Germinal center (tissue), 1 donor: ENCODE results near the gene C1S.
A peak's percentile ranks its signal among the peaks of the same experiment; 100 is the strongest.
"Not testable (repeated sequence)": the region's sequence is repeated elsewhere in the genome, so short reads cannot be mapped to it uniquely, and the experiment has no call there.

ENCODE experiments used
- DNase-seq: peaks from one replicate; pipeline ENCODE4 v3.0.0; 2012; ENCODE audit warnings: mixed read lengths, low spot score

The C1S gene

DNA sequence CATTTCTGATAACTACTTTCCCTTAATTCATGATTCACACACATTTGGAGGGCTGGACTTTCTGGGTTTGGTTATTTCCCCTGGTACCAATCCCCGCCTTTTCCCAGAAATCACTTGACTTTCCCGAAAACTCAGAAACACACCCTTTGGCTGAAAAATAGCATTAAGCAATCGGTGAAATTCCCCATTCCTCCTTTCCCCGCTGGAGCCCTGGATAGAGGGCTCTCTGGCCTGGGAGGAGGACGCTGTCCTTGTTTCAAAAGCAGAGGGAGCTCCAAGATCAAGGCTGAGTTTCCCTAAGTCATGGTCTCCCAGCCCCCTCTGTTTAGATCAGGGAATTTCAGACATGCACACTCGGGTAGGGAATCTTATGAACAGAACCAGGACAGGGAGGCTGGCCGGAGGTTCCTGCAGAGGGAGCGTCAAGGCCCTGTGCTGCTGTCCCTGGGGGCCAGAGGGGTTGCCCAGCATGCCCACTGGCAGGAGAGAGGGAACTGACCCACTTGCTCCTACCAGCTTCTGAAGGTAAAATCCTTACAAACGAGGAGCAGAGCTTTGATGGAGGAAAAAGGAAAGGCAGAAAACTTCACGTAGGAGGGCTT is at the start of gene C1S:
C1S (plus strand) TSS at position 366 of the 602 bp plus-strand sequence. CDS start 1,195 bp downstream, outside the sequence.
- DNase-seq: no peak

GRCh38 chr12:7011398-7011797 is 49.1 kb upstream of the C1S start:
- DNase-seq: not testable (repeated sequence)

GRCh38 chr12:7012024-7012607 is 48.4 kb upstream of the C1S start:
- DNase-seq: no peak

DNA sequence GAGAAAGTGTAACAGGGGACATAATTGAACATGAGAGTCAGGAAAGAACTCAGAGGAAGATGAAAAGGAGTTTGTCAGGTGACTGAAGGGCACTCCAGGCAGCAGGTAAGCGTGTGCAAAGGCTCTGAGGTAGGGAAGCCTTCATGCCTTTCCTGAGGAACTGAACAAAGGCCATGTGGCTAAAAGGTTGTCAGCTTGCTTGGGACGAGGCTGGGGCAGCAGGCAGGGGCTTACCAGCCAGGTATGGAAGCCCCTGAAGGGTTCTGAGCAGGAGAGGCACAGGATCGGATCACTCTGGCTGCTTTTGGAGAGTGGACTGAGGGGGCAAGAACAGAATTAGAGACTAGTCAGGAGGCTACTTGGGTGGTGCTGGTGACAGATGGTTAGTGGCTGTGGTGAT is 47.4 kb upstream of the C1S start:
- DNase-seq: no peak

DNA sequence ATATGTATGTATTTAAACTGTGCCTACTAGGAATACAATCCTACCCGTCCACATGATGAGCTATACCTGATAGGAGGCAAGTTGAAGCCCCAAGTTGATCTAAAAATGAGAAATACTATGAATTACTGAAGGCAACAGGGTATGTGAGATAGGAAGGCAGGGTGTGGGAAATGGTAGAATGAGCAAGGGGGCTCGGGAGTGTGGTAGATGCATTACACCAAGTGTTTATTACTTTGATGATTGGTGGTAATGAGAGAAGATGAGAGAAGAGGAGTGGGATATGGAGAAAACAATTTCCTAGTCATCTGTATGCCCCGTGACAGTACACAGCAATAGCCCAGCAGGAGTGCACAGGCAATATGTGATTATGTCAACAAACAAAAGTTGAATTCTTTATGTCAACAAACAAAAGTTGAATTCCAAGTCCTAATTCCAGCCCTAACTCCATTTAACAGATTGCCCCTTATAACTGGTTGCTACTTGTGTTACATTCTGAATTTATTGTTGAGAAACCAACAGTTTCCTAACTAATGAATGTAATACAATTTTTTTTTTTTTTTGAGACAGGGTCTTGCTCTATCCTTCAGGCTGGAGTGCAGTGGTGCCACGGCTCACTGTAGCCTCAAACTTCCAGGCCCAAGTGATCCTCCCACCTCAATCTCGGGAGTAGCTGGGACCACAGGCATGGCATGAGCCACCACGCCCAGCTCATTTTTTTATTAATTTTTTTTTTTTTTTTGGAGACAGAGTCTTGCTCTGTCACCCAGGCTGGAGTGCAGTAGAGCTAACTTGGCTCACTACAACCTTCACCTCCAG is 44.8 kb upstream of the C1S start:
- no peak for DNase-seq

DNA sequence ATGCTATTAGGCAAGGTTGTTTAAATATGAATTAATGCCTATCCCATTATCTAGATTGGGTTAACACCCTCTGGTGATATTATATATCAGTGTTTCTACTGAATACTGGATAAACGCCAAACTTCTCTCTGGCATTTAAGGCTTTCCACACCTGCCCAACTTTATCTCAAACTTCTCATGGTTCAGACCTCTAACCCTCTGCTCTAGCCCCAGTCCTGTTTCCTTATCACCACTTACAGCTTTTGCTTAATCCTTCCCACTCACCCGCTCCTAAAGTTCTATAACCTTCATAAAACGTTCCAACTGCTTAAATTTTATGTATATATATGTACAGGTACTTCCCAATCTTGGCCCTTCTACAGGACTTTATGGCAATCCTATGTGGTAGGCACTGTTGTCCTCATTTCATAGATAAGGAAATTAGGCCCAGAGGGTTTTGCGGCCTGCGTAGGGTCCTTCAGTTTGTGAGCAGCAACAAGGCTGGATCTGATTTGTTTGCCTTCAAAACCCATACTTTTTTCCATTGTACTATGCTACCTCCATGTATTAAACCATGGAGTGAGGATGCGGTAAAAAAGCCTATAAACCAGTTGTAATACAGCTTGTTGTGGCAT is 43.5 kb upstream of the C1S start:
- DNase-seq: no peak

DNA sequence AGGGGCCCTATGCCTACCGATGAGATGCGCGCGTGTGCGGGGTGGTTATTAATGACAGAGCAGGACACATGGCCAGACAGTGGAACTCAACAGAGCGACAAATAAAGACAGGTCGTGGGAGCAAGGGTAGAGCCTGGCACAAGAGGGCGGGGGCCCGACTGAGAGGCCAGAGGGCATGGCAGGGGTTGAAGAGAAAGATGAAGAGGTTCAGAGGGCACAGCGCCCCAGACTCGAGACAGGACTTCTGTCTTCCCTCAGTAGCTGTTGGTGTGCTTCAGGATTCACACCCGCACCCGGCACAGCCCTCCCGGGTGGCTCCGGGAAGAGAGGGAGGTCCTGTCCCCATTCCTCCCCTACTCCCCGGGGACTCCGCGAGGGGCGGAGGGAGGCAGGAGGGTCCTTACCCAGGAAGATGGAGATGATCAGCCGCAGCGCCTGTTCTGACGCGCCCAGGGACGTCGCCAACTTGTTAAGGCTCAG is 42.6 kb upstream of the C1S start:
- no peak for DNase-seq

DNA sequence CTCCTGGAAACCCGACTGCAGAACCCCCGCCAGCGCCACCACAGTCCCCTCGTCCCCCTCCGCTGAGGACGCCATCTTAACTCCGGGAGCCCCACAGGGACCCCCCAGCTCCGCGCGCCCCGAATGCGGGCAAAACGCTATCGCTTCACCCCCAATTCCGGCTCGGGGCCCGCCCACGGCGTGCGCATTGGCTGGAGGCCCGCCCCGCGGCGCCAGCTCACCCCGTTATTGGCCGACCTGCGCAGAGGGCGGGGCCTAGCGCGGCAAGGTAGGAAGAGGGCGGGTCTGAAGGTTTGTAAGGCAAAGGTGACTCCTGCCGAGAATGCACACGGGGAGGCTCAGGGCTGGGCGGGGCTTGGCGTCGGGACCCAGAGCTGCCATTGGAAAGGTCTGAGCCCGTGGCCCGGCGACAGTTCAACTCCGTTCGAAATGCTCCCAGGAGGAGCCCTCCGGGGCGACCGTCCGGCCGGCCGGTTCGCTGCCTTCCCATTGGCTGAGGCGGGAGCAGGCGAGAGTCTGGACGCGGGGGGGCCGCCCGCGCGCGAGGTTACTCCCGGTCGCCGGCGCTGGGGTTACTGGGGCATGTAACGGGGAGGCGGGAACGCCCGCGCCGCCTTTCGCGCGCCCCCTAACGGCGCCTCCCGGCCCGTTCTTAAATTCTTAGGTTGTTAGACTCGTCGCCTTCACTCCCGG is 42.0 kb upstream of the C1S start, which contains the start of gene LPCAT3:
LPCAT3 (minus strand) TSS at position 127 of the 693 bp plus-strand sequence; CDS start at position 75, 52 bp downstream.
- peak; percentile 98 for DNase-seq

DNA sequence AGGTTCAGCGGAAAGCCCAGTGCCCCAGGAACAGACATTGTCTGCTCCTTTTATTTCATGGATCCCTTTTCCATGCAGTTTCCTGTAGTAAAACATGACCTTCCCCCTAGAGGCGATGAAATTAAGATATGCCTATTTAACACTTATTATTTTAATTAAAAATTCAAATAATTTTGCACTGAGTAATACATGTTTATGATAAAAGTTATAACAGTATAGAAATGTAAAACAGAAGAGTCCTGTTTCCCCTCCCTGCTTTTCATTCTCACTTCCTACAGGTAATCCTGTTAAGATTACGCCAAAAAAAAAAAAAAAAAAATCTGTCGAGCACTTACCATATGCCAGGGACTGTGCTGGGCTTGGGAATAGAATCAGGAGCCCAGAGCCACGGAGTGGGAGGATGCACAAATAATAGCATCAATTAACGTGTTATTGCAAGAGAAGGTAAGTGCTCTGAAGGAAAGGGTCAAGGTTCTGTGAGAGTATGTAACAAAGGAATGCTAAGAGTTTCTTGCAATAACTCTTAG is 41.4 kb upstream of the C1S start:
- no peak for DNase-seq

- no peak for DNase-seq
Measured at GRCh38 chr12:7021956-7022355, 38.6 kb upstream of the C1S start.

DNA sequence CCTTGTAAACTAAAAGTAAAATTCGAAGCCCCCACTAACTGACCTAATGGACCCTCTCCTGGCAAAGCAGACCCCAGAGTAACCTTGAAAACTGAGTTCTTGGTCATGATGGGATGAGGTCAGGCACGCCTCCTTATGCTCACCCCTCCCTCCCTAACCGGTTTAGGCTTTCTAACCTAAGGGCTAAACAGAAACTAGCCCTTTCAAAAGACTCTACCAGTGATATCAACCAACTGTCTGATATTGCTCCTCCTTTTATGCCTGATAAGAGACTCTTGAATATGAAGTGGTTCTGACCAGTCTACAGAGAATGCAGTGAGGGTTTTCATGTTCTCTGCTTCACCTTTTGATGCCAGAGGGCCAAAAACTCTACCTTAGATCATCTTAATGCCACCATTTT is 37.4 kb upstream of the C1S start:
- DNase-seq: no peak

GRCh38 chr12:7026854-7027253 is 33.7 kb upstream of the C1S start:
- no peak for DNase-seq

- DNase-seq: no peak
Measured at GRCh38 chr12:7031306-7031705, 29.2 kb upstream of the C1S start.

GRCh38 chr12:7032990-7033389 is 27.5 kb upstream of the C1S start:
- no peak for DNase-seq

DNA sequence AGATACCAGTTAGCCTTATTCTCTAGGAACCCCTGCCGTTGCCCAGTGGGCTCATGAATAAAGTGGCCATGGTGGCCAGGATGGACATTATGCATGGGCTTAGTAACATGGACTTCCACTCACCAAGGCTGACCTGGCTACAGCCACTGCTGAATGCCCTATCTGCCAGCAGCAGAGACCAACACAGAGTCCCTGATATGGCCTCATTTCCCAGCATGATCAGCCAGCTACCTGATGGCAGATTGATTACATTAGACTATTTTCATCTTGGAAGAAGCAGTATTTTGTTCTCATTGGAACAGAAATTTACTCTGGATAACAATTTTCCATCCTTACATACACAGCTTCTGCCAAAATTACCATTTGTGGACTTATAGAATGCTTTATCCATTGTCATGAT is 26.1 kb upstream of the C1S start:
- DNase-seq: no peak

- no peak for DNase-seq
Measured at GRCh38 chr12:7035463-7035862, 25.1 kb upstream of the C1S start.

DNA sequence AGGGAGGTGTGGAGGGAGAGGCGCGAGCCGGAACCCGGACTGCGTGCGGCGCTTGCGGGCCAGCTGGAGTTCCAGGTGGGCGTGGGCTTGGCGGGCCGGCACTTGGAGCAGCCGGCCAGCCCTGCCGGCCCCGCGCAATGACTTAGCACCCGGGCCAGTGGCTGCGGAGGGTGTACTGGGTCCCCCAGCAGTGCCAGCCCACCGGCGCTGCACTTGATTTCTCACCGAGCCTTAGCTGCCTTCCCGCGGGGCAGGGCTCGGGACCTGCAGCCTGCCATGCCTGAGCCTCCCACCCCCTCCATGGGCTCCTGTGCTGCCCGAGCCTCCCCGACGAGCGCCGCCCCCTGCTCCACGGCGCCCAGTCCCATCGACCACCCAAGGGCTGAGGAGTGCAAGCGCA is 23.1 kb upstream of the C1S start:
- DNase-seq: not testable (repeated sequence)

GRCh38 chr12:7038591-7038990 is 21.9 kb upstream of the C1S start:
- no peak for DNase-seq

DNA sequence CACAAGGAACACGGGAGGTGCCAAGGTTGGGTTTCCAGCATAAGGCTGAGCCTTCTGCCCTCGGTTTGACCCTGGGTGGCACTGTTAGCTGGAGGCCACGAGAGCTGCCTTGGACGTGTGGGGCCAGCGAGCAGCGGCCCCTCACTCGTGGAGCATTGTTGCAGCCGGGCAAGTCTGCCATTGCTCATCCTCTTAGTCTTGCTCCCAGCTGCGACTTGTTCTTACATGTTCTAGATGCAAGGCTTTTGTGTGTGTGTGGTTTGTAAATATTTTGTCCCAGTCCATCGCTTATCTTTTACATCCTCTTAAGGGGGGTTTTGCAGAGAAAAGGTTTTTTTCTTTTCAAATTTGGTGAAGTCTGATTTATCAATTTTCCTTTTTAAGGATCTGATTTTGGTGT is 21.1 kb upstream of the C1S start:
- DNase-seq: no peak

GRCh38 chr12:7042842-7043241 is 17.7 kb upstream of the C1S start:
- DNase-seq: no peak

DNA sequence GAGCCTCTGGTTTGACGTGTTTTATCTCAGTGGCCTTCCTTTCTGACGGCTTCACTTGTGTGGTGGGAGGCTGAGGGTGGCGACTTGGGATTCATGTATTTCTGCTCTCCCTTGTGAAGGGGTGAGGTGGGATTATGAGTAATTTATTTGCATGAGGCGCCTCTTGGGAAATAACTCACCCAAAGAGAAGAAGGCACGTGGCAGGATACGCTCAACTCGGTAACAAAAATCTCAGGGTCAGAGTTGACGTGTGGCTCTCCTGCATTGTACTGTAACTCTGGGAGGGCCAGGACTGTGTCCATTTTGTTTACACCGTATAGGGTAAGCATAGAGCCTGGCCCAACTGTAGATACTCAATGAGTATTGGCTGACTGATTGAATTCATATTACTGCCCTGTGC is 14.6 kb upstream of the C1S start:
- no peak for DNase-seq
